ENCODE measurements around the gene MAD1L1.
"Not testable (repeated sequence)": the region's sequence is repeated elsewhere in the genome, so short reads cannot be mapped to it uniquely, and the experiment has no call there.

Gene MAD1L1

DNA sequence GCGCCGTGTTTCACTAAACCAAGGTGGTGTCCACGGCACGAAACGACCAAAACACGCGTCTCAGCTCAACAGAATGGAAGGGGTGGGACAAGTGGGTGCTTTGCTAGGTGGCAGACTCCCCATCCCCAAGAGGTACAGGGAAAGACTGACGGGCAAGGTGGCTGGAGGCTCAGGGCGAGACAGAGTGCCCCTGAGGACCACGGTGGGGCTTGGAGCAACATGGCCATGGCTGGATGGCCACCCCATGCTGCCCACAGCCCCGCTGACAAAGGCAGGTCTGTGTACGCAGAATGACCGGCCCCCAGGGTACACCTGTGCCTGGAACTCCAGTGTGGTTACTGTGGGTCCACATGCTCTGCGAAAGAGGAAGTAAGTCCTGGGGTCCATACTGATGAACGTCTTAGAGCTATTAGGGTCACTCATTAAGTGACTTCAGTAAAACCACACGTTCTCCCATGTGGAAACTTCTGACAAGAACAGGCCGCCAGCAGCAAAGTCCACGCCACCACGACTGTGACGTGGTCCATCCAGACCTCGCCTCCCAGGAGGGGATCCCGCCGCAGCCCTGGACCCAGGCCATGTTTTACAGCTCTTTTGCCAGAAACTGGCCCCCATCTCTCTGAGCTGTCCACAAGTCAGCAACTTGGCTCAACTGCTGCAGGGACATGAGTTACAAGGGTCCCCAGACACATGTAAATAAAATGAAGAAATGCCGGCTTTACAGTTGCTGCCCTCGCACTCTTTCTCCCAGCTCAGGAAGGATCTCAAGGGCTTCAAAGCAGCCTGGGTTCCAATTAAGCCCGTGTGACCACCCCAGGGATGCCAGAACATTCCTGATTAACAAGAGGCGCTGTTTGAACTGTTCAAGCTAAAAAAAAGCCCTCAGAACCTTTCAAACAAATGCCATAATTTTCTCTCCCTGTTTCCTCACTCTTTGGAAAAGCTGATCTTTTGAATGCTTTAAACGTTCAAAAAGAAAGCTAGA is 66.8 kb downstream of the MAD1L1 start:
- TF ChIP-seq, protein P1, sequence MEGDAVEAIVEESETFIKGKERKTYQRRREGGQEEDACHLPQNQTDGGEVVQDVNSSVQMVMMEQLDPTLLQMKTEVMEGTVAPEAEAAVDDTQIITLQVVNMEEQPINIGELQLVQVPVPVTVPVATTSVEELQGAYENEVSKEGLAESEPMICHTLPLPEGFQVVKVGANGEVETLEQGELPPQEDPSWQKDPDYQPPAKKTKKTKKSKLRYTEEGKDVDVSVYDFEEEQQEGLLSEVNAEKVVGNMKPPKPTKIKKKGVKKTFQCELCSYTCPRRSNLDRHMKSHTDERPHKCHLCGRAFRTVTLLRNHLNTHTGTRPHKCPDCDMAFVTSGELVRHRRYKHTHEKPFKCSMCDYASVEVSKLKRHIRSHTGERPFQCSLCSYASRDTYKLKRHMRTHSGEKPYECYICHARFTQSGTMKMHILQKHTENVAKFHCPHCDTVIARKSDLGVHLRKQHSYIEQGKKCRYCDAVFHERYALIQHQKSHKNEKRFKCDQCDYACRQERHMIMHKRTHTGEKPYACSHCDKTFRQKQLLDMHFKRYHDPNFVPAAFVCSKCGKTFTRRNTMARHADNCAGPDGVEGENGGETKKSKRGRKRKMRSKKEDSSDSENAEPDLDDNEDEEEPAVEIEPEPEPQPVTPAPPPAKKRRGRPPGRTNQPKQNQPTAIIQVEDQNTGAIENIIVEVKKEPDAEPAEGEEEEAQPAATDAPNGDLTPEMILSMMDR (IDR thresholded peaks at IDR 0.05; ENCODE audit: borderline replicate concordance, insufficient read depth, low read depth, low read length): no peak
- no peak overlapping the region for H3K4me3 ChIP-seq (ENCODE audit: low read depth, low read length)

DNA sequence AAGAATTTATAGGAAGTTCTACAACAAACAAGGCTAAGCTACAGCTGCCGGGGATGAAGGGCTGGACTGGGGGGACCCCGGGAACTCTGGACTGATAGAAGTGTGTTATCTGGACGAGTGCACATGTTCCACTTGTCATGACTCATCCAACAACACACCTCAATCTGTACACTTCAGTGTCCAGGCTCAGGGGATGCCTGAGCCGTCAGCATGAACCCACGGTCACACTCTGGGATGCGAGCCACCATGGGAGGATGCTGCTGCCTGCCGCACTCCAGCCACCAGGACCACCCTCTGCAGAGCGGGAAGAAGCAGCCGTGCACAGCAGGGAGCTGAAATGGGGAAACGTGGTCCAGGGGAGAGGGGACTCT is 67.5 kb downstream of the MAD1L1 start:
- TF ChIP-seq, protein P1 (IDR thresholded peaks at IDR 0.05; ENCODE audit: borderline replicate concordance, insufficient read depth, low read depth, low read length): no peak
- H3K4me3 ChIP-seq (ENCODE audit: low read depth, low read length): no peak overlapping the region

DNA sequence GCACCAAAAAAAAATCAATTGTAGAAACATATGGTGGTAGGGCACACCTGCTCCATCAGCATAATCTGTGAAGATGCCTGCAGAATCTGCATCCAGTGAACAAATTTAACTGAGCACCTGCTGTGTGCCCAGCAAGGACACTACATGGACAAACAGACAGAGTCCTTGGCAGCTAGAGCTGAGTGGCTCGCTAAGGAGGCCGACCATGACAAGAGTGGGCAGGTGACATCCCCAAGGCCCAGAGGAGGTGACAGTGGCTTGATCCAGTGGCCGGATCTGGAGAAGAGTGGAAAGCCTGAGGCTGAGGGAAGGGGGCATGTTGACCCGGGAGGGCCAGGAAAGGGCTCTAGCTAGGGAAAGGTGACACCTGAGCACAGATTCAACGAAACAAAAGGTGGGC is 68.1 kb downstream of the MAD1L1 start:
- TF ChIP-seq, protein P1 (IDR thresholded peaks at IDR 0.05; ENCODE audit: borderline replicate concordance, insufficient read depth, low read depth, low read length): no peak
- no peak overlapping the region for H3K4me3 ChIP-seq (ENCODE audit: low read depth, low read length)

DNA sequence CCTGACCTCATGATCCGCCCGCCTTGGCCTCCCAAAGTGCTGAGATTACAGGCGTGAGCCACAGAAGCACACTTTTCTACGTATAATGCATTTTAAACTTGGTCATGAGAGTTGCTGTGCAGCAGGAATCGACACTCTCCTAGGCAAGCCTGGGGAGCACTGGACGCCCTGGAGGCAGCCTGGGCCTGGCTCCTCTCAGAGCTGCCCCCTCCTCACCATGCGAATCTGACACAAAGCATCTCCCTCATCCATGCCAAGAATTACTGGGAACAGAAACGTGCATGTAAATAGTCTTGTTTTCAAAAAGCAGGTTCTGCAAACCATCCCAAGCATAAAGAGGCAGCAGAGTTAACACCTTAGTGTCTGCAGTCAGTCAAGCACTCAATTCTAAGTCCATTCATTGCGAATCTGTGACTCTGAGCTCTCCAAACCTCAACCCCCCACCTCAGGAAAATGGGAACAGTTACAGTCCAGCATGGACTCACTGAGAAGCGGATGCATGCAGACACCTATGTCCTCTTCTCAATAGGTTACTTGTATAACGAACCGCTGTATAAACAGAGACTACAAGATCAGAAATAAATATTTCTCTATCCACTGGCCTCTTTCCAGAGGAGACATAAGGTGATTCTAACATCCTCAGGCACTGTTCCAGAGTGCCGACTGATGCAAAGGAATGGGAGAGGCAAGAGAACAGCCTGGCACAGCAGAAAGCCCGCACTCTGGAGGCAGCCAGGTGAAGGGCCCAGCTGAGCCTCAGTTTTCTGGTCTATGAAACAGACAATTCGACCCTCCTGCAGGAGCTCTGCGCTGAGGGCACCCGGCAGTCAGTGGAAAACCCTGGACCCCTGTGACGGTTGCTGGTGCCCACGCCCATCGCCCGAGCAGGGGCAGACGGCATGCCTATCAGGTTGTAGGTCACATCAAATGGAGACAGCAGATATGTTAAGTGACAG is 68.9 kb downstream of the MAD1L1 start:
- TF ChIP-seq, protein P1 (IDR thresholded peaks at IDR 0.05; ENCODE audit: borderline replicate concordance, insufficient read depth, low read depth, low read length): no peak
- H3K4me3 ChIP-seq (ENCODE audit: low read depth, low read length): no peak overlapping the region

DNA sequence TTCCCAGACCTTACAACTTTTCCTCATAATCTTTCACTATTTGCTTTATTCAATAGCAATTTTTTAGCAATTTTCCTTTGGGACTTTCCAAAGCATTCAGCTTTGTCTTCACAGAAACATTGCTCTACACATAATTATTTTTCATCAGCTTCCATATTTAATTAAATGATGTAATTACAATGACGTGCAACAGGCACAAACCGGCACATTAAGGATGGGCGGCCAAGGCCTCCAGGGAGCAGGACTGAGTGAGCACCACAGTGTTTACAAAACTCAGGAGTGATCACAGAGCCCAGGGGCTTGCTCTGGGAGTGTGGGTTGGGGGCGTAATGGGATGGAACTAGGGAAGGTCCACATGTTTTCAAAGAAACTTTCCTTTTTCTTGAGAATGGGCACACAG is 69.8 kb downstream of the MAD1L1 start:
- no peak overlapping the region for H3K4me3 ChIP-seq (ENCODE audit: low read depth, low read length)
- TF ChIP-seq, protein P1 (IDR thresholded peaks at IDR 0.05; ENCODE audit: borderline replicate concordance, insufficient read depth, low read depth, low read length): no peak

DNA sequence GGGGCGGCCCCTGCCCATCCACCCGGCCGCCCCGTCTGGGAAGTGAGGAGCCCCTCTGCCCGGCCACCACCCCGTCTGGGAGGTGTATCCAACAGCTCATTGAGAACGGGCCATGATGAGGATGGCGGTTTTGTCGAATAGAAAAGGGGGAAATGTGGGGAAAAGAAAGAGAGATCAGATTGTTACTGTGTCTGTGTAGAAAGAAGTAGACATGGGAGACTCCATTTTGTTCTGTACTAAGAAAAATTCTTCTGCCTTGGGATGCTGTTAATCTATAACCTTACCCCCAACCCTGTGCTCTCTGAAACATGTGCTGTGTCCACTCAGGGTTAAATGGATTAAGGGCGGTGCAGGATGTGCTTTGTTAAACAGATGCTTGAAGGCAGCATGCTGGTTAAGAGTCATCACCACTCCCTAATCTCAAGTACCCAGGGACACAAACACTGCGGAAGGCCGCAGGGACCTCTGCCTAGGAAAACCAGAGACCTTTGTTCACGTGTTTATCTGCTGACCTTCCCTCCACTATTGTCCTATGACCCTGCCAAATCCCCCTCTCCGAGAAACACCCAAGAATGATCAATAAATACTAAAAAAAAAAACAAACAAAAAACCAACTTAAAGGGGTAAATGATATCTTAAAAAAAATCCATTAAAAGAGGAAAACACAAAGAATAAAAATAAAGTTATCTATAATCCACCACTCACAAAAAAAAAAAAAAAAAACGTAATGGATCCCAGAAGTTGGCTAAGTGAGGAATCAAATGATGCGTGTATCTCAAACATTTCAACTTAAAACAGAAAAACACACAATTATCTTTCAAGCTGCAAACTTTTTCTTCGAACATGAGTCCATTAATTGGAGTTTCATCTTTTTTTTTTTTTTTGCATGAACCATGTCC is 70.5 kb downstream of the MAD1L1 start:
- not testable (repeated sequence) for H3K4me3 ChIP-seq (ENCODE audit: low read depth, low read length)

DNA sequence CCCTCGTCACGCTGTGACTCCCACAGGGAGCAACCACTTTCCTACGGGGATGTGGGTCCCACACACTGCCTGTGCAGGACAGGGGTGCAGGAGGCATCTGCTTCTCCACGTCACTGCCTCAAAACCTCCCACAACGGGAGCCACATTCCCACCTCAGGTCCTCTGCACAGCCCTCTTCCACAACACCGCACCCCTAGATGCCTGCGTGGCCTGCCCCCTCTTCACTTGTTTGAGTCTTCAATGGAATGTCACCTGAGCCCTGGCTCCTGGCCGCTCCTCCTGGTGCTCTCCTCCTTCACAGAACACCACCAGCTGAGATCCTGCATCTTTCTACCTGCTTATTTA is 73.6 kb downstream of the MAD1L1 start:
- TF ChIP-seq, protein P1 (IDR thresholded peaks at IDR 0.05; ENCODE audit: borderline replicate concordance, insufficient read depth, low read depth, low read length): no peak

More for the DNA sequence above, 73.6 kb downstream of the MAD1L1 start:
- no peak overlapping the region for H3K4me3 ChIP-seq (ENCODE audit: low read depth, low read length)
